ENCODE data around the gene SECTM1.
A peak's percentile ranks its signal among the peaks of the same experiment; 100 is the strongest.
"Not testable (repeated sequence)": the region's sequence is repeated elsewhere in the genome, so short reads cannot be mapped to it uniquely, and the experiment has no call there.

SECTM1 gene

DNA sequence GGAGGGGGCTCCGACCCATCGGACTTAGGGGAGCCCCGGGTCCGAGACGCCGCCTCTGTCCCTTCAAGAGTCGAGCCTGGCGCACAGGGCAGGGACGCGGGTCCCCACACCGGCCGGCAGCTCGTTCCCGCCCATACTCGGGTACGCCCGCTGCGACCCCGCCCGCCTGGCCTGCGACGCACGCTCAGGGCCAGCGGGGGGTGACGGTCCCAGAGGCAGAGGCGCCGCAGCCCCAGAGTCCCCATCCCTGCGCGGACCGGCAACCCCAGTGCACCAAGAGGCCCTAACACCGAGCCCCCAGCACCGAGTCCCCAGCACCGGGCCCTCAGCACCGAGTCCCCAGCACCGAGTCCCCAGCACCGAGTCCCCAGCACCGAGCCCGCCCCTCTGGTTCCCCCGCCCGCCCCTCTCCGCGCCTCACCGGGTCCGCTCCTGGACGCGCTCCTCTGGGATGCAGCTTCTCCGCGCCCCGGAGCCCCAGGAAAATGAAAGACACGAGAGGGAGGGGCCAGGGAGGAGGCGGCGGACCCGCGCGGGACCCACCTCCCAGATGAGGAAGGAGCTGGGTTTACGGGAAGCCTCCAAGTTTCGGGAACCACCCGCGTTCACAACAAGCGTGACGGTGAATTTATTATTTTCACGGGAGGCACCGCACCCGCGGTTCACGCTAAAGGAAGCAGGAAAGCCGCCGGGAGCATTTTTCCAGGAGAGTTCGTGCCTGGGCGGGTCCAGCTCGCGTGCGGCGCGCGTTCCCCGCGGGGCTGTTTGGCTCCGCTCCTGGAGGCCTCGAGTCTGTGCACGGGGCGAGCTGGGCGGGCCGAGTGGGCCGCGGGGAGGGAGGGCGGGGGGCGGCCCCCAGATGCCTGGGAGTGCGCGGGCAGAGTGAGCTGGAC is at the start of gene SECTM1:
TSS of gene SECTM1 (minus strand) at position 488 of the 893 bp plus-strand sequence. CDS start 6,526 bp downstream, outside the sequence.
- DNase-seq (ENCODE audit: low read depth in 2 of 2), result no peak

DNA sequence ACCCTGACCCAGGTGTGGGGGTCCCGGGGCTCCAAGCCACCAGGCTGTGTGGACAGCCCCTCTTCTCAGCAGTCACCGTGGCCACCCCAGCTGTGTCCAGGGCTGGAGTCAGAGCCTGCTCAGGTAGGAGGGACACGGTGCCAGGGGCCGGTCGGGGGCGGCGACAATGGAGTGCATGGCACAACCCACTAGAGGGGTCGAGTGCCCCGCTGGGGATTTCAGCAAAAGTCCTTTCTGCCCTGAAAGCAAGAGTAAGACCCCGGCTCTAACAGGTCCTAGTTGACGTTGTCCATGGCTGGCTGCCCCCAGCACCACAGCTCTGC is 49.3 kb upstream of the SECTM1 start:
- DNase-seq (ENCODE audit: low read depth in 2 of 2), result no peak

DNA sequence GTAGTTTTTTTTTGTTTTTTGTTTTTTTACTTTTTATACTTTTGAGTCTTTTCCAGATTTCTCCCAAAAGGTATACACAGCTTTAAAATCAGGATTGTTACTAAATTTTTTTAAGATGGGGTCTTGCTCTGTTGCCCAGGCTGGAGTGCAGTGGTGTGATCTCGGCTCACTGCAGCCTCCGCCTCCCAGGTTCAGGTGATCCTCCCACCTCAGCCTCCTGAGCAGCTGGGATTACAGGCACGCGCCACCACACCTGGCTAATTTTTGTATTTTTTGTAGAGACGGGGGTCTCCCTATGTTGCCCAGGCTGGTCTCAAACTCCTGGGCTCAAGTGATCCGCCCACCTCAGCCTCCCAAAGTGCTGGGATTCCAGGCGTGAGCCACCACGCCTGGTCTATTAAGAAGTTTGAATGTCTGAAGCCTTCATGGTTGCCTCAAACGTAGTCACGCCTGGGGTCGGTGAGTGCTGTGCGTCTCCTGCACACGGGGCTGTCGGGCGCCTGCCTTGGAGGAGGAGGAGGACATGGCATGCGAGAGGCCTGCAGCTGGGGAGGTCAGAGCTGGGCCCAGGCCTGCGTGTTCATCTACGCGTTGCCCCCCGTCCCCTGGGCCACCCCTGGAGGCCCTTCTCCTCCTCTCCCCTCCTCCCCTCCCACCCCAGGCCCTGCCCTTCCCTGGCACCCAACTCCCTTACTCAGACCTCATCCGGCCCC is 48.8 kb upstream of the SECTM1 start:
- not testable (repeated sequence) for DNase-seq (ENCODE audit: low read depth in 2 of 2)

- not testable (repeated sequence) for DNase-seq (ENCODE audit: low read depth in 2 of 2)
These were observed 48.1 kb upstream of the SECTM1 start for GRCh38 chr17:82381703-82382009.

- no peak for DNase-seq (ENCODE audit: low read depth in 2 of 2)
These were observed 47.5 kb upstream of the SECTM1 start for GRCh38 chr17:82380860-82381702.

DNA sequence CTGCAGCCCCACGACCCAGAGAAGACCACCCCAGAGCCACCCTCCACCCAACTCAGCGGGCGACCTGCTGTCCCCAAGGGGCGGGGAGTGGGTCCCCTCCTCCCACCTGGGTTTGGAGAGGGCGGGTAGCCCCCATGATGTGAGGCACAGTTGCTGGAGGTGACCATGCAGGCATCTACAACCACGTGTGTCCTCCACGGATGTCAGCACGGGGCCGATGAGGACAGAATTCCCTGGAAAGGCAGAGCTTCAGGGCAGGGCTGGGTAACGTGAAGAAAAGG is 45.1 kb upstream of the SECTM1 start:
- DNase-seq (ENCODE audit: low read depth in 2 of 2), result no peak

DNA sequence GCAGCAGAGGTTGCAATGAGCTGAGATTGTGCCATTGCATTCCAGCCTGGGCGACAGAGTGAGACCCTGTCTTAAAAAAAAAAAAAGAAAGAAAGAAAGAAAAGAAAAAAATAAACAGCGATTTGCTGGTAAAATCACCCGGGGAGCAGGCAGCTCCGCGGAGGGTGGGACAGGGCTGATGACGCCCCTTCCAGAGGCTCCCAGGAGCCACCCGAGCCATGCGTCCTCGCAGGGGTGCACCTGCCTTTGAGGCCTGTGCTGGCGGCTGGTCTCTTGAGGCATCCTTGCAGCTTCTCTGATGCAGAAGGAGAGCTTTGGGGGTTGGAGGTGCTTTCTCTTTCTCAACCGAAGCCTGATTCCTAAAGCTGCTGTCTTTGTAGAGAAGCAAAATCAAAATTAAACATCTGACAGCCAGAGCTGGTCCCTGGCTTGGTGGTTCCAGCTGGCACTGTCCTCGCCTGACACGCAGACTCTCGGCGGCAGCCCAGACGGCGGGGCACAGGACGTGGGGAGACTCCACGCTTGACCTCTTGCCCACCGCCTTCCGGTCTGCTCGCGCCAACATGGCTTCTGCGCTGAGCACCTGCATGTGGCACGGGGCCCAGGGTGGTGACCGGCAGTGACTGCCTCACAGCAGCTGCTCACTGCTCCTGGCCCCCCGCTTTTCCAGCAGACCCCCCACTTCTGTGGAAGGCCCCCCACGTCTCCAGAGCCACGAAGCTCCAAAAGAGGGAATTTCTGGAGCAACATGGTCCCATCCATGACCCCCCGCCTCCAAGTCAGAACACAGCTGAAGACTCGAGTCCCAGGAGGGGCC is 44.6 kb upstream of the SECTM1 start:
- no peak for DNase-seq (ENCODE audit: low read depth in 2 of 2)

DNA sequence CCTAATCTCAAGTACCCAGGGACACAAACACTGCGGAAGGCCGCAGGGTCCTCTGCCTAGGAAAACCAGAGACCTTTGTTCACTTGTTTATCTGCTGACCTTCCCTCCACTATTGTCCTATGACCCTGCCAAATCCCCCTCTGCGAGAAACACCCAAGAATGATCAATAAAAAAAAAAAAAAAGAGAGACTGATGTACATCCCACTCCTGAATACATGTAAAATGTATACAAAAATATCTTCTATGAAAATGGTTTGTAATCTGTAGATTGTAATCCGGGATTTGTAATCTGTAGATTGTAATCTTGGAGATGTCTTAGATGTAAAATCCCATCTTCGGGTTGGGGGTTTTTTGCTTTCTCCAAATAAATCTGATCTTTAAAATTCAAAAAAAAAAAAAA is 43.7 kb upstream of the SECTM1 start:
- not testable (repeated sequence) for DNase-seq (ENCODE audit: low read depth in 2 of 2)

DNA sequence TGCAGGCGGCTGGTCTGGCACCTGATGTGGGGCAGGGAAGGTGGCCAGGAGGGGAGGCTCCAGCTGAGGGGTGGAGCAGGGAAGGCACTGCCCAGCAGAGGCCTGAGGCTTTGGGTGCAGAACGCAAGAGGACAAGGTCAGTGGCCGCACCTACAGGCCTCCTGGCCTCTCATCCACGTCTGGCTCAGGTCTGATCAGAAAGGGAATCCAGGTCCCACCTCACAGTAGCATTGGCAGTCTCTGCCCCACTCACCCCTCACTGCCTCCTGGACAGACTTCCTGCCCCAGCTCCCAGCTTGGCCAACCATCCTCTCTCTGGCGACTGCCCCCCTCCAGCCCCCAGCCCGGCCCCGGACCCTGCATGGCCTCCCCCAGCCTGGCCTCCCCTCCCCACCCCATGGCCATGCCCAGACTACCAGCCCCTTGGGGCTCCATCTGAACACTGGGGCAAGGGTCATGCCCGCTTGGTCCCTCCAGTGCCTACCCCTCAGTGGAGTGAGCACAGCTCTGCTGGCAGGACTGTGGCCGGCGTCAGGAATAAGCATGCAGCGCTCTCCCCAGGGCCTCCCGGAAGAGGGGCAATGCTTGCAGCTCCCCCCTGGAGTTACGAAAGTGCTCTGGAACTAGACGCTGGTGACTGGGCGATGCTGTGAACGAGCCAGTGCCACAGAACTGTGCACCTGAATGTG is 42.6 kb upstream of the SECTM1 start:
- no peak for DNase-seq (ENCODE audit: low read depth in 2 of 2)

DNA sequence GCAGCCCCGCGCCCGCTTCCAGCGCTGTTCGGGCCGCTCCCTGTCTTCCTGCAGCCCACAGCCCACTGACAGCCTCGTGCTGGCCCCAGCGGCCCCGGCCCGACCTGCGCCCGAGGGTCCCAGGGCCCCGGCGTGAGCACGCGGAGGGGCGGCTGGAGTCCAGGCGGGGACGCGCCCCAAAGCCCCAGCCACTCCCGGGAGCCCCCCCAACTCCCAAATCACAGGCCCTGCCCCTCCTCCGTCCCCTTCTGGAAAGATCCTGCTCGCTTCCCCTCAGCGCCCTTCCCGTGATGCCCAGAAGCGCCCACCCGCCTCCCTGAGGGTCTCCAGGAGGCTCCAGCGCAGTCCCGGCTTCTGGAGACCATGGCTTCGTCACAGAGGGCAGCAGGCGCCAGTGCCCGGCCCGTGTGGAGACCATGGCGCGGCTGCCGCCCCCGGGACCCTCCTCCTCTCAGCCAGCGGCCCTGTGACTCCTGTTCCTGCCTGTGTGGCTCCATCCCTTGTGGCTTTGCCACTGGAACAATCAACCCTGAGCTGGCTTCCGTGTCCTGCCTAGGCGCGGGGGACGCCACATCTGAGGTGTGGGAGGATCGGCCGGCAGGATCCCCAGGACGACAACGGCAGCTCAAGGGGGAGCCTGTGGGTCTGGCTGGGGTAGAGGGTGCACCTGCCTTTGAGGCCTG is 41.9 kb upstream of the SECTM1 start:
- no peak for DNase-seq (ENCODE audit: low read depth in 2 of 2)

- no peak for DNase-seq (ENCODE audit: low read depth in 2 of 2)
These were observed 41.2 kb upstream of the SECTM1 start for GRCh38 chr17:82374626-82375331.

DNA sequence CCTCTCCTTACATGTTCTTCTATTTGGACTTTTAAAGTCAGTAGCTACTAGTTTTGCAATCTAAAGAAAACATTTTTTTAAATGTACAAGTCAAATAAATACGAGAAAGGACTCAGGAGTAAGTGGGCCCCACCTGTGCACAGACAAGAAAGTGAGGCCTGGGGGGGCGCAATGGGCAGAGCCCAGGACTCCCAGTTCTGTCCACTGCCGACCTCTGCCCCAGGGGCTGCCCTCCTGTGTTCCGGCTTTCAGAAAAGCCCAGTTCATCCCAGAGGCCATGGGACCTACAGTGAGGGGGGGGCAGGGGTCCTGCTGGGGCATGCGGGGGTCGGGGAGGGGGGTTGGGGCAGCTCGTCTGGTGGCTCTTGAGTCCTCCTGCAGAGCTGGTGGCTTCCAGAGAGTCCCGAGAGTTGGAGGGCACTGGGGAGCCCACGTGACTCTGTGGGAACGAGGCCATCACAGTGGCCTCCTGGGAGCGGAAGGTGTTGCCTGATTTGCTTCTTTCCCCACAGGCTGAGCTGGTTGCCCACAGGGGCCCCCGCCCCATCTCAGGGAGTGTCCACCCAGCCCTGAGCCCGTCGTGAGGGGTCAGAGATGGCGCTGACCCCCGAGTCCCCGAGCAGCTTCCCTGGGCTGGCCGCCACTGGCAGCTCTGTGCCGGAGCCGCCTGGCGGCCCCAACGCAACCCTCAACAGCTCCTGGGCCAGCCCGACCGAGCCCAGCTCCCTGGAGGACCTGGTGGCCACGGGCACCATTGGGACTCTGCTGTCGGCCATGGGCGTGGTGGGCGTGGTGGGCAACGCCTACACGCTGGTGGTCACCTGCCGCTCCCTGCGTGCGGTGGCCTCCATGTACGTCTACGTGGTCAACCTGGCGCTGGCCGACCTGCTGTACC is 40.4 kb upstream of the SECTM1 start:
- no peak for DNase-seq (ENCODE audit: low read depth in 2 of 2)

- DNase-seq (ENCODE audit: low read depth in 2 of 2), result not testable (repeated sequence)
These were observed 39.5 kb upstream of the SECTM1 start for GRCh38 chr17:82373072-82373452.

- DNase-seq (ENCODE audit: low read depth in 2 of 2), result no peak
These were observed 38.9 kb upstream of the SECTM1 start for GRCh38 chr17:82372249-82373071.

DNA sequence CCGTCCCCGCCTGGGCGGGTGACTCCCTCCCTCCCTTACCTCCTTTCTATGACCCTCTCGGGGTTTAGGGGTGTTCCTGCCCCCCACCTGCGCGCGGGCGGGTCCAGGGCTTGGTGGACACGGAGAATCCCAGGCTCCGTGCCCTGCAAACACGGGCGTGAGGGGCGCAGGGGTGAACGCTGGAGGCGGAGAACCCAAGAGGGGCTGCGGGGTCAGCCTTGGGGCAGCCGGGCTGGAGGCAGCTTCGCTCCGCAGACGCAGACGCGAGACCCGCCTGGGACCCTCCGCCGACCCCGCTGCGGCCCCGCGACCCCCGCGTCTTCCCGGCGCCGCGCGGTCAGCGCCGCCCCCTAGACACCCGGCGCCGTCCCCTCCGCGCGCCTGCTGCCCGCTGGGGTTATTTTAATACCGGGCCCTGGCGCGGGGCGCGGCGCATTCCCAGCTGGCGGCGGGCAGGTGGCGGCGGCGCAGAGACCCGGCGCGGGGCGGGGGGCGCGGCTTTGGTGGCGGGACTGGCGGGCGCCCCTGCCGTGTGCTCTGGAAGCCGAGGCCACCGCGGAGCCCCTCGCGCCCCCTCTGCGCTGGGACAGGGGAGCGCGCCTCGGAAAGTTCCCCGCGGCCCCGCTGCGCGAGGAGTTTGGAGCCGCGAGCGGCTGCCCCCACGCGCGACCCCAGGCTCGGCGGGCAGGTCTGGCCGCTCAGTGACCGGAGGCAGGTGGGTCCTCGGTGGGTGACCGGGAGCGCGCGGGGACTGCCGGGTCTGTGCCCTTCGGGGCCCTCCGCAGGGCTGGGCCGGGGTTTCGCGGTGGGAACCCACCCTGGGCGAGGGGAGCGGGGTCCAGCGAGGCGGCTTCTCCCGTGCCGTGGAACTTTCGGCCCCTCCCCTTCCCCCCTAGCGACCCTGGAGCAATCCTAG is 38.0 kb upstream of the SECTM1 start, which contains the start of gene UTS2R:
TSS of gene UTS2R (plus strand) at position 433 of the 916 bp plus-strand sequence. CDS start 2,560 bp downstream, outside the sequence.
- DNase-seq (ENCODE audit: low read depth in 2 of 2), result no peak

GRCh38 chr17:82370471-82371332 is 37.1 kb upstream of the SECTM1 start:
- peak in 1 of 2 donors; percentile 25 for DNase-seq (ENCODE audit: low read depth in 2 of 2)

Measured in stimulated activated CD4-positive, alpha-beta T cell treated with anti-CD3 and anti-CD28 coated beads, Interleukin-15, amount 100 ng/mL, for 48 hours (primary cell).